CD14-positive monocyte (primary cell): ENCODE data around the gene NADK2. TPM values are rescaled to one million over a fixed set of nuclear protein-coding genes. Genes with fewer than 3 reads are reported as not detected.

Experiments used
- DNase-seq, 3 donors: peaks; one replicate each; pipeline ENCODE4 v3.0.0-alpha.2; 2011 to 2022
- H2AFZ ChIP-seq: 2 replicates; pipeline ENCODE4 v1.6.0; 2012; ENCODE audit warnings: mild to moderate bottlenecking, low read depth, low read length, inconsistent platforms; ENCODE audit not compliant: insufficient read depth, poor library complexity, severe bottlenecking
- H3K27ac ChIP-seq, 2 donors: 1 replicate in 1 of 2; 2 replicates in 1 of 2; pipeline ENCODE4 v1.5.1; 2012 to 2013; ENCODE audit warnings: low read length in 2 of 2, control low read depth in 1 of 2, inconsistent platforms in 1 of 2, low read depth in 1 of 2, mild to moderate bottlenecking in 1 of 2
- H3K27me3 ChIP-seq, 2 donors: one replicate each; pipeline versions ENCODE4 v1.6.0 to v1.6.1; 2011 to 2013; ENCODE audit warnings: low read length in 2 of 2; ENCODE audit not compliant: control insufficient read depth in 2 of 2, insufficient read depth in 2 of 2
- H3K36me3 ChIP-seq, 2 donors: replicated peaks in 1 of 2; 1 replicate in 1 of 2; 2 replicates in 1 of 2; pipeline versions ENCODE4 v1.5.1 to v1.6.1; 2012 to 2013; ENCODE audit warnings: low read length in 2 of 2, control low read depth in 1 of 2, inconsistent platforms in 1 of 2, mild to moderate bottlenecking in 1 of 2; ENCODE audit not compliant: insufficient read depth in 2 of 2, control insufficient read depth in 1 of 2
- H3K4me1 ChIP-seq, 2 donors: 1 replicate in 1 of 2; 2 replicates in 1 of 2; pipeline versions ENCODE4 v1.5.1 to v1.6.1; 2012 to 2013; ENCODE audit warnings: low read length in 2 of 2, control low read depth in 1 of 2, inconsistent platforms in 1 of 2, mild to moderate bottlenecking in 1 of 2, moderate library complexity in 1 of 2; ENCODE audit not compliant: insufficient read depth in 2 of 2, control insufficient read depth in 1 of 2
- H3K4me2 ChIP-seq: replicated peaks from 2 replicates; pipeline ENCODE3; 2012; ENCODE audit warnings: low read length, moderate library complexity, mild to moderate bottlenecking; ENCODE audit not compliant: poor library complexity, severe bottlenecking; ENCODE audit errors: extremely low read depth
- H3K4me3 ChIP-seq, 3 experiments: fragments of 200-600 bp in 1 of 3; sonication (generic) in 1 of 3; replicated peaks in 1 of 3; 1 replicate in 2 of 3; 2 replicates in 1 of 3; pipeline ENCODE4 v1.5.1; 2011 to 2013; ENCODE audit warnings: low read length in 3 of 3, mild to moderate bottlenecking in 3 of 3, control low read depth in 2 of 3, low read depth in 2 of 3, inconsistent platforms in 1 of 3, moderate library complexity in 1 of 3
- H3K79me2 ChIP-seq: 2 replicates; pipeline ENCODE4 v1.6.0; 2012; ENCODE audit warnings: mild to moderate bottlenecking, control low read depth, inconsistent platforms, low read length, moderate library complexity; ENCODE audit not compliant: insufficient read depth
- H3K9ac ChIP-seq: 2 replicates; pipeline ENCODE4 v1.6.0; 2017; ENCODE audit warnings: low read length, mild to moderate bottlenecking; ENCODE audit not compliant: insufficient read depth, poor library complexity, severe bottlenecking
- H3K9me3 ChIP-seq, 2 donors: replicated peaks in 1 of 2; 1 replicate in 1 of 2; 2 replicates in 1 of 2; pipeline versions ENCODE4 v1.5.1 to v1.6.1; 2012 to 2013; ENCODE audit warnings: low read length in 2 of 2, control low read depth in 1 of 2; ENCODE audit not compliant: control insufficient read depth in 1 of 2, insufficient read depth in 1 of 2
- H4K20me1 ChIP-seq: 2 replicates; pipeline ENCODE4 v1.6.0; 2012; ENCODE audit warnings: mild to moderate bottlenecking, low read length, control low read depth, moderate library complexity; ENCODE audit not compliant: insufficient read depth
- H3K27ac Mint-ChIP-seq, 7 donors: one replicate each; pipeline ENCODE4 v1.8.0; 2020; ENCODE audit warnings: mild to moderate bottlenecking in 7 of 7, mixed read lengths in 7 of 7, moderate library complexity in 6 of 7, inconsistent platforms in 2 of 7
- H3K27me3 Mint-ChIP-seq, 3 donors: one replicate each; pipeline ENCODE4 v1.8.0; 2021 to 2022; ENCODE audit warnings: low read depth in 3 of 3, mild to moderate bottlenecking in 3 of 3, mixed read lengths in 3 of 3, moderate library complexity in 3 of 3, inconsistent platforms in 1 of 3
- H3K36me3 Mint-ChIP-seq, 2 donors: one replicate each; pipeline ENCODE4 v1.8.0; 2020; ENCODE audit warnings: mixed read lengths in 2 of 2, inconsistent platforms in 1 of 2, mild to moderate bottlenecking in 1 of 2
- H3K4me1 Mint-ChIP-seq: one replicate; pipeline ENCODE4 v1.8.0; 2020; ENCODE audit warnings: mild to moderate bottlenecking, mixed read lengths
- H3K4me3 Mint-ChIP-seq, 2 donors: one replicate each; pipeline ENCODE4 v1.8.0; 2020; ENCODE audit warnings: mild to moderate bottlenecking in 2 of 2, mixed read lengths in 2 of 2, moderate library complexity in 1 of 2
- H3K9me3 Mint-ChIP-seq, 7 donors: one replicate each; pipeline ENCODE4 v1.8.0; 2020 to 2022; ENCODE audit warnings: mixed read lengths in 7 of 7, mild to moderate bottlenecking in 6 of 7, moderate library complexity in 6 of 7, inconsistent platforms in 2 of 7
- CTCF ChIP-seq: fragments of 200-600 bp; IDR thresholded peaks from one replicate; pipeline ENCODE4 v1.8.0; 2022; ENCODE audit warnings: antibody characterized with exemption, mild to moderate bottlenecking
- WGBS: methylation state at CpG from one replicate; pipeline ENCODE4 v1.1.5; 2013; ENCODE audit warnings: missing lambda C conversion rate; ENCODE audit not compliant: insufficient coverage; 5-methylcytosine and 5-hydroxymethylcytosine counted together
- intact Hi-C, 2 donors: fragments of 100-400 bp; cut with micrococcal nuclease; formaldehyde crosslinking; loops; one replicate each; pipeline versions ENCODE4 v1.15.0 to v1.15.1; 2023
- polyA plus RNA-seq, 3 donors: library from polyadenylated mRNA; depleted of rRNA in 1 of 3; unstranded in 2 of 3; stranded (reverse) in 1 of 3; fragments of 300-500 nt in 2 of 3; fragments of >200 nt in 1 of 3; fragmentation: Illumina TruSeq in 2 of 3; gene quantifications; 1 replicate in 2 of 3; 2 replicates in 1 of 3; pipeline ENCODE4 v1.2.3, GENCODE V29; 2012 to 2021

NADK2 gene
- polyA plus RNA-seq, 3 donors: 2.6 to 5.9 (median 3.3) TPM

- Histone ChIP-seq H3K27ac (no peak overlapping the region), H3K36me3 (no peaks in the 10 kb centered on the region), H3K4me1 (peaks cover 15 to 23% of the 10 kb centered on the region in 2 donors), H3K27me3 (no peaks in the 10 kb centered on the region), H3K4me2 (no peak overlapping the region), H2AFZ (no peak overlapping the region), H3K9ac (no peak overlapping the region), H3K9me3 (no peaks in the 10 kb centered on the region), H3K4me3 (no peak overlapping the region), H3K79me2 (peaks cover 58% of the 10 kb centered on the region), H4K20me1 (no peaks in the 10 kb centered on the region)
- no peak overlapping the region for H3K4me3 Mint-ChIP-seq
- DNase-seq: no peak
- peaks cover 30% of the 10 kb centered on the region for H3K4me1 Mint-ChIP-seq
- no peak overlapping the region for H3K27ac Mint-ChIP-seq
- no peak for TF ChIP-seq CTCF
- H3K36me3 Mint-ChIP-seq: peaks cover 0 to 1% of the 10 kb centered on the region in 2 donors
- intact Hi-C loops: no loop called here
- no peaks in the 10 kb centered on the region for H3K27me3 Mint-ChIP-seq
- 100% methylated on average over 1 of the region's 2 CpGs for WGBS
- no peaks in the 10 kb centered on the region for H3K9me3 Mint-ChIP-seq
Measured at GRCh38 chr5:36237751-36238150, 4.0 kb downstream of the NADK2 start.

- Mint-ChIP-seq H3K4me1 (peaks cover 27% of the 10 kb centered on the region), H3K4me3 (no peak overlapping the region)
Measured at GRCh38 chr5:36236801-36237200, 4.9 kb downstream of the NADK2 start.

More at GRCh38 chr5:36236801-36237200, 4.9 kb downstream of the NADK2 start:
- intact Hi-C loops: no loop called here
- peaks cover 0 to 1% of the 10 kb centered on the region in 2 donors for H3K36me3 Mint-ChIP-seq
- Histone ChIP-seq H3K9ac (no peak overlapping the region), H3K79me2 (peaks cover 58% of the 10 kb centered on the region), H4K20me1 (no peaks in the 10 kb centered on the region), H3K4me3 (no peak overlapping the region), H3K4me2 (no peak overlapping the region), H2AFZ (no peak overlapping the region), H3K36me3 (no peaks in the 10 kb centered on the region), H3K4me1 (peaks cover 9 to 16% of the 10 kb centered on the region in 2 donors), H3K27ac (no peak overlapping the region), H3K9me3 (no peaks in the 10 kb centered on the region), H3K27me3 (no peaks in the 10 kb centered on the region)
- no peak for TF ChIP-seq CTCF
- H3K27ac Mint-ChIP-seq: peak overlapping the region in 1 of 7 donors; percentile 60
- H3K9me3 Mint-ChIP-seq: no peaks in the 10 kb centered on the region
- peak in 1 of 3 donors; percentile 4 for DNase-seq
- H3K27me3 Mint-ChIP-seq: no peaks in the 10 kb centered on the region
